ENCODE measurements around the gene MBD3L2.

DNA sequence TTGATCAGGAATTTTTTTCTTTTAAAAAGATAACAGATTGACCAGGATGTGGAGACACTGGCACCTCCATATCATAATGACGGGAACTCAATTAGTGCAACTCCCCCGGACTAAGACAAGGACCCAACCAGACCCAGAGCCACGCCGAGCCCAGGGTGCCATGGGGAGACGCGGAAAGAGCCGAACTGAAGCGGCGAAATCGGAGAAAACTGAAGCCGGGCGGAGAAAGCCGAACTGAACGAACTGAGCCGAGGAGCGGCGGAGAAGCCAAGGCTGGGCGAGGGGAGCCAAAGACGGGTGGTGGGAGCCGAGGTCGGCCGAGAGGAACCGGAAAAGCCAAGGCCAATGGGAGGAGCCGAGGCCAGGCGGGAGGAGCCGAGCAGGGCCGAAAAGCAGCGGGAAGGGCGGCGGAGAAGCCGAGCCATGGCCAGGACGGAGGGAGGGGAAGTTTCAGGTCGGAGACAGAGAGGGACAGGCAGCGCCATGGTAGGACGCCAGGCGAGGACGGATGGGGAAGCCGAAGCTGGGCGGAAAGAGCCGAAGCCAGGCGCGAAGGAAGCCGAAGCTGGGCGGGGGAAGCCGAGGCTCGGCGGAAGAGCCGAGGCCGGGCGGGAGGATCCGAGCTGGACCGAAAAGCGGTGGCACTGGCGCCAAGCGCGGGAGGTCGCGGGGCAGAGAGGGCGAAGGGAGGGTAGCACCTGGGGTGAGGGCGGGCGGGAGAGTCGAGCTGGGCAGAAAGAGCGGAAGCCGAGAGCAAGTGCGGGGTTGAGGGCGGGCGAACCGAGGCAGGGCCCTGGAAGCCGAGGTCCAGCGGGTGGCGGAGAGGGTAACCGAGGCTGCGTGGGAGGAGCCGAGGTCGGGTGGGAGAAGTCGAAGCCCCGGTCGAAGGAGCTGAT is 49.8 kb downstream of the MBD3L2 start:
- TF ChIP-seq, protein P1, sequence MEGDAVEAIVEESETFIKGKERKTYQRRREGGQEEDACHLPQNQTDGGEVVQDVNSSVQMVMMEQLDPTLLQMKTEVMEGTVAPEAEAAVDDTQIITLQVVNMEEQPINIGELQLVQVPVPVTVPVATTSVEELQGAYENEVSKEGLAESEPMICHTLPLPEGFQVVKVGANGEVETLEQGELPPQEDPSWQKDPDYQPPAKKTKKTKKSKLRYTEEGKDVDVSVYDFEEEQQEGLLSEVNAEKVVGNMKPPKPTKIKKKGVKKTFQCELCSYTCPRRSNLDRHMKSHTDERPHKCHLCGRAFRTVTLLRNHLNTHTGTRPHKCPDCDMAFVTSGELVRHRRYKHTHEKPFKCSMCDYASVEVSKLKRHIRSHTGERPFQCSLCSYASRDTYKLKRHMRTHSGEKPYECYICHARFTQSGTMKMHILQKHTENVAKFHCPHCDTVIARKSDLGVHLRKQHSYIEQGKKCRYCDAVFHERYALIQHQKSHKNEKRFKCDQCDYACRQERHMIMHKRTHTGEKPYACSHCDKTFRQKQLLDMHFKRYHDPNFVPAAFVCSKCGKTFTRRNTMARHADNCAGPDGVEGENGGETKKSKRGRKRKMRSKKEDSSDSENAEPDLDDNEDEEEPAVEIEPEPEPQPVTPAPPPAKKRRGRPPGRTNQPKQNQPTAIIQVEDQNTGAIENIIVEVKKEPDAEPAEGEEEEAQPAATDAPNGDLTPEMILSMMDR (IDR thresholded peaks at IDR 0.05 in 8 of 11, conservative IDR thresholded peaks at IDR 0.05 in 3 of 11) = peak in 1 of 11 experiments; percentile 22
- TF ChIP-seq POLR2A (IDR thresholded peaks at IDR 0.05) = peak in 1 of 3 donors; percentile 48
- TF ChIP-seq POLR2AphosphoS5 (IDR thresholded peaks at IDR 0.05) = peak; percentile 90 to 94 (median 91)

Measured in spleen (tissue), 7 donors.